ENCODE data around the gene FOXA2. TPM values are rescaled to one million over a fixed set of nuclear protein-coding genes. Genes with fewer than 3 reads are reported as not detected.

FOXA2 gene
- total and polyA plus RNA-seq, 12 donors = not detected

GRCh38 chr20:22566876-22567658 is 17.3 kb downstream of the FOXA2 start:
- WGBS, 2 donors = 4 to 5% methylated on average over 13 of the region's 13 CpGs
- H3K27ac ChIP-seq = no peak overlapping the region
- ATAC-seq (no peak), DNase-seq (no peak)
- no peaks in the 10 kb centered on the region for H3K36me3 ChIP-seq
- H3K4me1 ChIP-seq = peaks cover 0 to 14% (median 0%) of the 10 kb centered on the region in 9 donors
- intact Hi-C loops (cut with DNase I) = no loop called here
- no peak for TF ChIP-seq CTCF (IDR thresholded peaks at IDR 0.05)
- H3K9me3 ChIP-seq = no peaks in the 10 kb centered on the region
- peaks cover 23 to 100% (median 99%) of the 10 kb centered on the region in 7 donors for H3K27me3 ChIP-seq
- H3K4me3 ChIP-seq = no peak overlapping the region

- intact Hi-C loops (cut with DNase I) = no loop called here
- no peak for ATAC-seq
- 7% methylated on average over 7 of the region's 7 CpGs for WGBS, 2 donors
Observed at GRCh38 chr20:22563062-22563965, 21.1 kb downstream of the FOXA2 start.

GRCh38 chr20:22562620-22563019 is 21.8 kb downstream of the FOXA2 start:
- peaks cover 0 to 100% (median 99%) of the 10 kb centered on the region in 7 donors for H3K27me3 ChIP-seq

More at GRCh38 chr20:22563062-22563965, 21.1 kb downstream of the FOXA2 start:
- DNase-seq = no peak
- Histone ChIP-seq H3K36me3 (no peaks in the 10 kb centered on the region), H3K27me3 (peaks cover 2 to 100% (median 99%) of the 10 kb centered on the region in 7 donors), H3K4me3 (no peak overlapping the region), H3K27ac (no peak overlapping the region), H3K9me3 (no peaks in the 10 kb centered on the region), H3K4me1 (peaks cover 0 to 4% (median 0%) of the 10 kb centered on the region in 9 donors)
- no peak for TF ChIP-seq CTCF (IDR thresholded peaks at IDR 0.05)

More at GRCh38 chr20:22562620-22563019, 21.8 kb downstream of the FOXA2 start:
- Histone ChIP-seq H3K4me3 (no peak overlapping the region), H3K27ac (no peak overlapping the region), H3K36me3 (no peaks in the 10 kb centered on the region), H3K9me3 (no peaks in the 10 kb centered on the region), H3K4me1 (no peaks in the 10 kb centered on the region)
- TF ChIP-seq CTCF (IDR thresholded peaks at IDR 0.05) = no peak
- DNase-seq (no peak), ATAC-seq (no peak)
- intact Hi-C loops (cut with DNase I) = no loop called here
- WGBS, 2 donors = 3% methylated on average over 4 of the region's 4 CpGs
